Measurements from ENCODE around the gene NF2. TPM values are rescaled to one million over a fixed set of nuclear protein-coding genes. Genes with fewer than 3 reads are reported as not detected.

Gene NF2
- total RNA-seq, 1 donor = 65.9 TPM

DNA sequence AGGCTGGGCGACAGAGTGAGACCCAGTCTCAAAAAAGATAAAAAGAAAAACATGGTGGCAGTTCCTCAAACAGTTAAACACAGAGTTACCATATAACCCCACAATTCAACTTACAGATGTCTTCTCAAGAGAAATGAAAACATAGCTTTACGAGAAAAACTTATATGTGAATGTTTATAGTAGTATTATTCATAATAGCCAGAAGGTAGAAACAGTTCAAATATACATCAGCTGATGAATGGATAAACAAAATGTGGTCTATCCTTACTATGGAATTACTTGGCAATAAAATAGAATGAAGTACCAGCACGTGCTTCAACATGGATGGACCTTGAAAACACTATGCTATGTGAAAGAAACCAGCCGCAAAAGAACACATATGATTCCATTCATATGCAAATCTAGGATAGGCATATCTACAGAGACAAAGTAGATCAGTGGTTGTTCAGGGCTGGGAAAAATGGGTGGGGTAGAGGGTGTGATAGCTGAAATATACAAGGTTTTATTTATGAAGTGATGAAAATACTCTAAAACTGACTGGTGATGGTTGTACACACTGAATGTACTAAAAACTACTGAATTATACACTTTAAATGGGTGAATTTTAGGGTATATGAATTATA, 12.4 kb downstream of the NF2 start:
- no peak overlapping the region for H3K4me3 ChIP-seq (ENCODE audit: low read depth, low read length)
- TF ChIP-seq, protein P1, sequence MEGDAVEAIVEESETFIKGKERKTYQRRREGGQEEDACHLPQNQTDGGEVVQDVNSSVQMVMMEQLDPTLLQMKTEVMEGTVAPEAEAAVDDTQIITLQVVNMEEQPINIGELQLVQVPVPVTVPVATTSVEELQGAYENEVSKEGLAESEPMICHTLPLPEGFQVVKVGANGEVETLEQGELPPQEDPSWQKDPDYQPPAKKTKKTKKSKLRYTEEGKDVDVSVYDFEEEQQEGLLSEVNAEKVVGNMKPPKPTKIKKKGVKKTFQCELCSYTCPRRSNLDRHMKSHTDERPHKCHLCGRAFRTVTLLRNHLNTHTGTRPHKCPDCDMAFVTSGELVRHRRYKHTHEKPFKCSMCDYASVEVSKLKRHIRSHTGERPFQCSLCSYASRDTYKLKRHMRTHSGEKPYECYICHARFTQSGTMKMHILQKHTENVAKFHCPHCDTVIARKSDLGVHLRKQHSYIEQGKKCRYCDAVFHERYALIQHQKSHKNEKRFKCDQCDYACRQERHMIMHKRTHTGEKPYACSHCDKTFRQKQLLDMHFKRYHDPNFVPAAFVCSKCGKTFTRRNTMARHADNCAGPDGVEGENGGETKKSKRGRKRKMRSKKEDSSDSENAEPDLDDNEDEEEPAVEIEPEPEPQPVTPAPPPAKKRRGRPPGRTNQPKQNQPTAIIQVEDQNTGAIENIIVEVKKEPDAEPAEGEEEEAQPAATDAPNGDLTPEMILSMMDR (IDR thresholded peaks at IDR 0.05; ENCODE audit: insufficient read depth, low read length) = no peak
- no peak for DNase-seq (ENCODE audit: low read depth)

DNA sequence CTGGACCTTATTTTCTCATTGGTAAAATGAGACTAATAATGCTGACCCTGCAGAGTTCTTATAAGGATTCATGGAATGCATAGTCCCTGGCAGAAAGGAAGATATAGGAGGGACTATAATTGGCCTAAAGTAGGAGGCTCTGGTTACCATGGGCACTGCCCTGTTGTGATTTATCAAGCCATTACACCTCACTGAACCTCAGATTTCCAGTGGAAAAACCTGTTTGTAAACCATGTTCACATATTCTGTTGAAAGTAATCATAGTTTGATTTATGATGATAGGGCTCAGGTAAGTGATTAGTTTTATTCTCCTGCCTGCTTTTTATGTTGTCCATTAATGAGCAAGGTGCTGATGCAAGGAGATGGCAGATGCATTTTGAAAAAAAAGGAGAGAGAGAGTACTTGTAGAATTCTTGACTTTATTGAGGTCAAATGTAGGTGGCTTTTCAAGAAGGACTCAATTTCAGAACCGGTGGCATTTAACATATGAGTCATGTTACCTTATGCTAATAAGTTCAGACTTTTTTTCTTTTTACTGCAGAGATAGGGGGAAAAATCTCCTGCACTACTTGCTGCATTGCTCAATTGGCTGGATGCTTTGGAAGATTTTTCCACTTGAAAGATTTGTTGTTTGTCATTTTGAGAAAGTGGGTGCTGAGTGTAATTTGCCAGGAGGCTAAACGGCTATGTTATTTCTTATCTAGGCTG, 14.6 kb downstream of the NF2 start:
- H3K4me3 ChIP-seq (ENCODE audit: low read depth, low read length) = no peak overlapping the region
- peak; percentile 69 for DNase-seq (ENCODE audit: low read depth)
- TF ChIP-seq, protein P1 (IDR thresholded peaks at IDR 0.05; ENCODE audit: insufficient read depth, low read length) = no peak

DNA sequence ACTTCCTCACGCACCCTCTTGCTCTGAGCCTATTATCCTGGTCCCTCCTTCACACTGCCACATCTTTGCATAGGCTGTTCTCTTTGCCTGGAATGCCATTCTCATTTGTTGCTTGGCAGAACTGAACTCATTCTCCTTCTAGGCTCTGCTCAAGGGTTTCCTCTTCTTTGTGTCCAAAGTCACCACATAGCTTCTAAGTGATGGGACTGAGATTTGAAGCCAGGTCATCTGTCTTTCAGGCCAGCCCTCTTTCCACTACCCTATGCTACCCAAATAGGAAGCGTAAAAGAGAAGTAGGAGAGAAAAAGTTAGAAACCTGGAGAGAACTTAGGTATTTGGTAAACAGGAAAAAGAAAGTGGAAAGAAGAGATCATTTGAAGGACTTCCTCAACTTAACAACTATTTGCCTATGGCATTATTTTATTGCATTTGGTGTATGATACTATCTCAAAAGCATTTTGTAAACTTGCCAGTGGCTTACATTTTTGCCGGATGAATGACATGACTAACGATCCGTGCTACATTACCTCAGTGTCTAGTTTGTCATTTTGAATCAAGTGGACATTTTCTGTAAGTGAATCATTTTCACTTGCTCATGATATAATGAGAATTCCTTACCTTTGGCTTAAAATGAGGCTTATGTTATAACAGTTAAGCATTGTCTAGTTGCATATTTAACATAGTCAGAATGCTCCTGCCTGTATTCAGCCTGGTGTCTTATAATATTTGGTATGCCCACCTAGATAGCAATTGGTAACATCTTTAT, 18.5 kb downstream of the NF2 start:
- TF ChIP-seq, protein P1 (IDR thresholded peaks at IDR 0.05; ENCODE audit: insufficient read depth, low read length) = no peak
- peak overlapping the region; percentile 31 for H3K4me3 ChIP-seq (ENCODE audit: low read depth, low read length)
- DNase-seq (ENCODE audit: low read depth) = peak; percentile 94

- no peak for DNase-seq (ENCODE audit: low read depth)
- TF ChIP-seq, protein P1 (IDR thresholded peaks at IDR 0.05; ENCODE audit: insufficient read depth, low read length) = no peak
- H3K4me3 ChIP-seq (ENCODE audit: low read depth, low read length) = no peak overlapping the region
Observed at GRCh38 chr22:29623059-29623458, 19.6 kb downstream of the NF2 start.

- TF ChIP-seq, protein P1 (IDR thresholded peaks at IDR 0.05; ENCODE audit: insufficient read depth, low read length) = no peak
- no peak overlapping the region for H3K4me3 ChIP-seq (ENCODE audit: low read depth, low read length)
- DNase-seq (ENCODE audit: low read depth) = no peak
Observed at GRCh38 chr22:29623553-29624169, 20.2 kb downstream of the NF2 start.

GRCh38 chr22:29625090-29625825, 21.8 kb downstream of the NF2 start:
- H3K4me3 ChIP-seq (ENCODE audit: low read depth, low read length) = no peak overlapping the region
- no peak for DNase-seq (ENCODE audit: low read depth)
- TF ChIP-seq, protein P1 (IDR thresholded peaks at IDR 0.05; ENCODE audit: insufficient read depth, low read length) = peak; percentile 86
